Activated T-cell treated with anti-CD3 and anti-CD28 coated beads for 1 hour (primary cell): ENCODE data around the gene VARS2.
A peak's percentile ranks its signal among the peaks of the same experiment; 100 is the strongest.
"Not testable (repeated sequence)": the region's sequence is repeated elsewhere in the genome, so short reads cannot be mapped to it uniquely, and the experiment has no call there.

Source experiments
- DNase-seq: peaks from one replicate; pipeline ENCODE4 v3.0.0-alpha.2; 2020; ENCODE audit warnings: low read depth

The VARS2 gene

DNA sequence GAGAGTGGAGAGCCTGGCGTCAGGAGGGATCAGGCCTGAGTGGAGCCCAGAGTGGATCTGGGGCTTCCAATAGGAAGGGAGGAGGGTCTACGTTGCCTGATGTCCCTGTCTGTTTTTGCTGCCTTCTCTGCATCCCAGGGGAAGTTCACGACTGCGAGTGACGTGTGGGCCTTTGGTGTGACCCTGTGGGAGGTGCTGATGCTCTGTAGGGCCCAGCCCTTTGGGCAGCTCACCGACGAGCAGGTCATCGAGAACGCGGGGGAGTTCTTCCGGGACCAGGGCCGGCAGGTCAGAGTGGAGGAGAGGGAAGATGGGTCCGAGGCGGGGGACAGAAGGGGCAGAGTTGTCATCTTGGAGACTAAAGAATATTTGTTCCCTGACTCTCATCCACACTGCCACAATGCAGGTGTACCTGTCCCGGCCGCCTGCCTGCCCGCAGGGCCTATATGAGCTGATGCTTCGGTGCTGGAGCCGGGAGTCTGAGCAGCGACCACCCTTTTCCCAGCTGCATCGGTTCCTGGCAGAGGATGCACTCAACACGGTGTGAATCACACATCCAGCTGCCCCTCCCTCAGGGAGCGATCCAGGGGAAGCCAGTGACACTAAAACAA is 15.2 kb upstream of the VARS2 start:
- DNase-seq: no peak

DNA sequence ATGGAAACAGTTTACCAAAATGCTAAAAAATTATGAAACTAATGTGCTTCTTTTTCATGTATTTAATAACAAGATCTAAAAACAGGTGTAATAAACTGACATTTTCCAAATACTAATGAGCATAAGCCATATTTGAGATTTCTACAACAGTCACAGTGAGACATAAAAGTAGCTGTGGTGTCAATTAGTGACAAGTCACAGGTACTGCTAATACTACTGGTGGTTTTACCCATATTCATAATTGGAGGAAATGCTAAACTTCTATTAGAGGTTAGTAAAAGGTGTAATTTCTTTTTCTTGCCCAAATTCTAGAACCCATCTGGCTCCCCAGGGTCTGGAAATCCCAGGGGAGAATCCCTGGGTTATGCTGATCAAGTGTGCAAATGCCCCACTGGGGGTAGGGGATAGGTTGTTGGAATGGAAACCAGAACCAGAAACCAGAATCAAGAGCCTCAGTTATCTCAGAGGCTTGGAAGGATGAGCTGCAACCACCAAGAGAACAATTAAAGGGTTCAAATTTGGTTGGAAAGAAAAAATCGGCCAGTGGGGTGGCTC is 13.1 kb upstream of the VARS2 start:
- DNase-seq: no peak

GRCh38 chr6:30901436-30901835 is 12.6 kb upstream of the VARS2 start:
- DNase-seq: no peak

DNA sequence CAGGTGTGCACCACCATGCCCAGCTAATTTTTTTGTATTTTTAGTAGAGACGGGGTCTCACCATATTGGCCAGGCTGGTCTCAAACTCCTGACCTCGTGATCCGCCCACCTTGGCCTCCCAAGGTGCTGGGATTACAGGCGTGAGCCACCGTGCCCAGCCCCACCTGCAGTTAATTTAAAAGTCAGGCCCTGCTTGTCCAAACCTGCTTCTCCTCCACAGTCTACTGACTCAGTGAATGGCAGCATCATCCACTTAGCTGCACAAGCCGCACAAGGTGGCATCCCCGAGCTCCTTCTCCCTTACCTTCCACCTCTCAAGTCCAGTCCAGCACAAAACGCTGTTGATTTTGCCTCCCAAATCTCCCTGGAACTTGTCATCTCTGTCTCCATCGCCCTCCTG is 11.8 kb upstream of the VARS2 start:
- not testable (repeated sequence) for DNase-seq

DNA sequence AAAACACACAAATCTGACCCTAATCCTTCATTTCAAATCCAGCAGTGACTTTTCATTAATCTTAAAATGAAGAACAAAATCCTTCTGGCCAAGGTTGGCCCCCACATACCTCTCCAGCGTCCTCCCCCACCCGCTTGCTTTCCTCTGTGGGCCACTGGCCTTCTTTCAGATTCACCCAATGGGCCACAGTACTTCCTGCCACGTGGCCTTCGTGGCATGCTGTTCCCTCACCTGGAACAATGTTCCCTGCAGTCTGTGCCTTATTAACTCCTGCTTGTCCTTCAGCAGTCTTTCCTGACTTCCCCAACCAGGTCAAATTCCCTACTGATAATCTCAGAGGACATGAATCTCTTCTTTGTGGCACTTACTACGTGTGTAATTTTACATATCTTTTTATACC is 11.3 kb upstream of the VARS2 start:
- no peak for DNase-seq

GRCh38 chr6:30903236-30903635 is 10.8 kb upstream of the VARS2 start:
- DNase-seq: no peak

- not testable (repeated sequence) for DNase-seq
These were observed 6.7 kb upstream of the VARS2 start for GRCh38 chr6:30907290-30907757.

- peak; percentile 94 for DNase-seq
These were observed 6.1 kb upstream of the VARS2 start, which contains the start of gene GTF2H4 for GRCh38 chr6:30907758-30908591. TSS of gene GTF2H4 (plus strand) at chr6:30908207.

- no peak for DNase-seq
These were observed 5.3 kb upstream of the VARS2 start for GRCh38 chr6:30908700-30909099.

DNA sequence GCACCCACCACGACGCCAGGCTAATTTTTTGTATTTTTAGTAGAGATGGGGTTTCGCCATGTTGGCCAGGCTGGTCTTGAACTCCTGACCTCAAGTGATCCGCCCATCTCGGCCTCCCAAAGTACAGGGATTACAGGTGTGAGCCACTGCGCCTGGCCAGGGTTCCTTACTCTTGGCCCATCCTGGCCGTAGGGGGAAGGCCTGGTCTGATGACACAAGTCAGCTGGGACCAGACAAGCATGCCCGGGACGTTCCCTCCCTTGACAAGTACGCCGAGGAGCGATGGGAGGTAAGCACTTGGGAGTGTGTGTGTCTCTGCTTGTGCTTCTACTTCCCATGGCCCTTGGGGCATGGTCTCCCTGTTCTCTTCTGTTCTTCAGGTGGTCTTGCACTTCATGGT is 3.6 kb upstream of the VARS2 start:
- not testable (repeated sequence) for DNase-seq

- DNase-seq: no peak
These were observed 1.1 kb upstream of the VARS2 start for GRCh38 chr6:30912746-30913520.

GRCh38 chr6:30913721-30914075 is 340 bp upstream of the VARS2 start:
- DNase-seq: peak; percentile 6

- DNase-seq: no peak
These were observed 984 bp downstream of the VARS2 start for GRCh38 chr6:30914854-30915590.

GRCh38 chr6:30915591-30915946 is 1.5 kb downstream of the VARS2 start:
- no peak for DNase-seq

GRCh38 chr6:30917041-30917440 is 3.0 kb downstream of the VARS2 start:
- DNase-seq: no peak

DNA sequence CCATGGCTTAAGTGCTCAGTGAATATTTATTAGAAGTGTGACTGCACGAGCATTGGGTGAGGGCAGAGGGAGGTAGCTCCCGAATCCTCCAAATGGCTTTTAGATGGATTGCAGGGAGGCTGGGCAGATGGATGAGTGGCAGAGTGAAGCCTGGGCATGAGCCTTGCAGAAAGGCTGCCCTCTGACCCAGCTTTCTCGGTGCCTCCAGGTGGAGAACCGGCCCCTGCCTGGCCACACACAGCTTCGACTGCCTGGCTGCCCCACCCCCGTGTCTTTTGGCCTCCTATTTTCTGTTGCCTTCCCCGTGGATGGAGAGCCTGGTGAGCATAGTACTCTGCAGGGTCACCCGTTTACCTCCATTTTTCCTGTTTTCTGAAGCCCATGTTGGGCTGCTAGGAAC is 3.4 kb downstream of the VARS2 start:
- no peak for DNase-seq

DNA sequence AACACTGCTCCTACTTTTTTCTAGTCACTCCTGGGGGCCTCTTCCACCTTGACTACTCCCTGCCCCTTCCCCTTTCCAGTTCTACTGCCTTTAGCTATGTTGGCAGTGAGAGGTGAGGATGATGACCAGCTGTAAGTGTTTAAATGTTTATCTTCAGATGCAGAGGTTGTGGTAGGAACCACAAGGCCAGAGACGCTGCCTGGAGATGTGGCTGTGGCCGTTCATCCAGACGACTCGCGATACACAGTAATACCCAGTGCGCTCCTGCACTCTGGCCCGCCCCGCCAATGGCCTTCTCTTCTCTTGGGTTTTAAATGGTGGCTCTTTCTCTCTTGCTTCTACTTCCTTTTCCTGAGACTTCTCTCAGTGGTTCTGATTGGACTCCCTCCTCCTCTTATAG is 4.6 kb downstream of the VARS2 start:
- DNase-seq: no peak

DNA sequence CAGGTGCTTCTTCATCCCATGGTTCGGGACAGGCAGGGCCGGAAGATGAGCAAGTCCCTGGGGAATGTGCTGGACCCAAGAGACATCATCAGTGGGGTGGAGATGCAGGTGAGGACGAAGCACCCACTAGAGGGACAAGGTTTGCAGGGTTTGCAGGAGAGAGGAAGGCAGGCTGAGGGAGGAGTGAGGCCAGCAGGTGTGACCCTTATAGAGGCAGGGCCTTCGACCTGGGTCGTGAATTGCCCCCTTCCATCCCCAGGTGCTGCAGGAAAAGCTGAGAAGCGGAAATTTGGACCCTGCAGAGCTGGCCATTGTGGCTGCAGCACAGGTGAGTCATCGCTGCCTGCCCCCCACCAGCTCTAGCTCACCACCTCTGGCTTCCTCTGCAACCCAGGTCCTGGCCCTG is 8.4 kb downstream of the VARS2 start:
- no peak for DNase-seq

DNA sequence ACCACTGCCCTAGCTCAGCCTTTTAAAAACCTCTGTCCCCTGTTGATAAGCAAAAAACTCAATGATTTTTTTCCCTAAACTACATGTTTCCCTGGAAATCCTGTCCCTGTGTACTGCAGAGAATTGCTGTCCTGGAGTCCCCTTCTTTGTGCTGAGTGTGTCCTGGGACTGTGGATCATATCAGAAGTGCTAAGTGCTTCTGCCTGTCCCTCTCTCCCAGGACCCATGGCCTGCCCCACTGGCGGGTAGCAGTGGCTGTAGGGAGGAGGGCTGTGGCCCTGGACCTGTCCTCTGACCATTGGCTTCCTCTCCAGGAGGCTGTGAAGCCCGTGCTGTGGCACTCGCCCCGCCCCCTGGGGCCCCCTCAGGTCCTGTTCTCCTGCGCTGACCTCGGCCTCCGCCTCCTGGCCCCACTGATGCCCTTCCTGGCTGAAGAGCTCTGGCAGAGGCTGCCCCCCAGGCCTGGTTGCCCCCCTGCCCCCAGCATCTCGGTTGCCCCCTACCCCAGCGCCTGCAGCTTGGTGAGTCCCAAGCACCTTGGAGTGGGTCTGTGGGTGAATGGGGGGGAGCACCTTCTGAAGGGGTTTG is 10.1 kb downstream of the VARS2 start:
- not testable (repeated sequence) for DNase-seq

DNA sequence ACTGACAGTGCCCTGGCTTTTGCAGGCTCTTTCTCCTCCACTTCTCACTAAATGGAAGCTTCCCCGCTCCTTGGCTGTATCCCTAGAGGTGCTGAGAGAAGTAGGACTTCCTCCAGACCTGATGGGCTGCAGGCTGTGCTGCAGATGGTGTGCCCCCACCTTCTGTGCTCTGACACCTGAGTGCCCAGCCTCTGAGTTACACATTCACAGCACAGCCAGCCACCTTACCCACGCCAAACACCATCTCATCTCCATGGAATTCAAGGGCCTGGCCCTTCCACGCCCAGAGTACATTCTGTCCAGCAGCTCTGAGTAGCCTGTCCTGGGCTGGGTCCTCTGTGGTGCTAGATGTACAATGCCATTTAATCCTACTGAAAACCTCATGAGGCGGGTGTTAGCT is 12.6 kb downstream of the VARS2 start:
- DNase-seq: no peak

DNA sequence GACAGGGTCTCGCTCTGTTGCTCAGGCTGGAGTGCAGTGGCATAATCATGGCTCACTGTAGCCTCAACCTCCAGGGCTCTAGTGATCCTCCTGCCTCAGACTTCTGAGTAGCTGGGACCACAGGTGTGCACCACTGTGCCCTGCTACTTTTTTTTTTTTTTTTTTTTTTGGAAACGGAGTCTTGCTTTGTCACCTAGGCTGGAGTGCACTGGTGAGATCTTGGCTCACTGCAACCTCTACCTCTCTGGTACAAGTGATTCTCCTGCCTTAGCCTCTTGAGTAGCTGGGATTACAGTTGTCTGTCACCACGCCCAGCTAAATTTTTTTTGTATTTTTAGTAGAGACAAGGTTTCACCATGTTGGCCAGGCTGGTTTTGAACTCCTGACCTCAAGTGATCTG is 13.0 kb downstream of the VARS2 start:
- not testable (repeated sequence) for DNase-seq

DNA sequence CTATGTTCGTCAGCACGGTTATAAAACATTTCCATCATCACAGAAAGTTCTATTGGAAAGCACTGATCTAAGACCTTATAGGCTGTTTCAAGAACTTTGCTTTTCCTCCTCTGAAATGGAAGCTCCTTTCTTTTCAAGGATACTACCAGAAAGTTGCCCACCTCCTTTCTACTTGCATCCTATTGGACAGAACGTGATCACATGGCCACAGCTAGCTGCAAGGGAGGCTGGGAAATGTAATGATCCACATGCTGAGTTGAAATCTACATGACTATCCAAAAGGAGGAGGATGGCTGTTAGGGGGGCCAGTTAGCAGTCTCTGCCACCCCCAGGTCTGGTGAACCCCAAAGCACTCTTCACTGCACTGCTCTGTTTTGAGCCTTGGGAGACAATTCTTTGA is 14.6 kb downstream of the VARS2 start:
- DNase-seq: no peak
